Mucosa of descending colon (tissue), 3 donors: ENCODE data around the gene PDZRN4. TPM values are rescaled to one million over a fixed set of nuclear protein-coding genes. Genes with fewer than 3 reads are reported as not detected.

Experiments
- ATAC-seq: fragments of 200-7000 bp; cut with Tn5 transposase; one replicate; pipeline ENCODE4 v1.9.1; 2020; ENCODE audit warnings: mild to moderate bottlenecking, moderate library complexity
- DNase-seq, 3 donors: peaks; one replicate each; pipeline ENCODE4 v3.0.0-alpha.2; 2020
- H3K36me3 ChIP-seq: fragments of 200-600 bp; one replicate; pipeline ENCODE4 v1.8.0; 2021; ENCODE audit warnings: low read depth, mild to moderate bottlenecking
- H3K4me1 ChIP-seq: fragments of 200-600 bp; one replicate; pipeline ENCODE4 v1.8.0; 2021; ENCODE audit warnings: low read depth, mild to moderate bottlenecking
- H3K4me3 ChIP-seq: fragments of 200-600 bp; one replicate; pipeline ENCODE4 v1.8.0; 2021; ENCODE audit warnings: mild to moderate bottlenecking
- H3K9me3 ChIP-seq: fragments of 200-600 bp; one replicate; pipeline ENCODE4 v1.8.0; 2021; ENCODE audit warnings: mild to moderate bottlenecking
- CTCF ChIP-seq: fragments of 200-600 bp; IDR thresholded peaks from one replicate; pipeline ENCODE4 v1.8.0; 2022; ENCODE audit warnings: antibody characterized with exemption, mild to moderate bottlenecking
- intact Hi-C, 2 donors: fragments of 100-400 bp; cut with DNase I in 1 of 2; cut with micrococcal nuclease in 1 of 2; formaldehyde crosslinking; loops; one replicate each; pipeline versions ENCODE4 v1.11.0 to v1.11.1; 2022; cut with DNase I, micrococcal nuclease
- total RNA-seq, 3 donors: library from RNA; stranded (reverse); fragmentation: NEBNext Ultra II Directional in 2 of 3; extraction: Animal tissue kit (Norgen Biotek cat#: 25700) in 2 of 3; gene quantifications; one replicate each; pipeline versions ENCODE4 v1.2.1 to v1.2.4, GENCODE V29; 2021 to 2023
- donor health status: DM: no; HTN: no; CAD: no; lungs with moderate emphysema.
- donor health status: DM: no; HTN: no; CAD: no.
- donor health status: DM: no; HTN: yes; CAD: no.

Gene PDZRN4
- total RNA-seq, 3 donors from 2014 or later: 0.78 to 46.9 (median 2.0) TPM

GRCh38 chr12:41364211-41364610 is 176.1 kb downstream of the PDZRN4 start:
- intact Hi-C loops: no loop called here
- TF ChIP-seq CTCF: no peak
- Histone ChIP-seq H3K4me1 (no peaks in the 10 kb centered on the region), H3K4me3 (no peak overlapping the region), H3K9me3 (no peaks in the 10 kb centered on the region), H3K36me3 (no peaks in the 10 kb centered on the region)
- DNase-seq (no peak), ATAC-seq (no peak)

GRCh38 chr12:41365653-41366171 is 177.6 kb downstream of the PDZRN4 start:
- Histone ChIP-seq H3K9me3 (no peaks in the 10 kb centered on the region), H3K4me3 (no peak overlapping the region), H3K4me1 (no peaks in the 10 kb centered on the region), H3K36me3 (no peaks in the 10 kb centered on the region)
- intact Hi-C loops: no loop called here
- DNase-seq (no peak), ATAC-seq (no peak)
- no peak for TF ChIP-seq CTCF

- intact Hi-C loops: no loop called here
- Histone ChIP-seq H3K4me1 (no peaks in the 10 kb centered on the region), H3K36me3 (no peaks in the 10 kb centered on the region), H3K4me3 (no peak overlapping the region), H3K9me3 (peaks cover 5% of the 10 kb centered on the region)
- no peak for DNase-seq
- no peak for ATAC-seq
- TF ChIP-seq CTCF: no peak
Measured at GRCh38 chr12:41367726-41368405, 179.7 kb downstream of the PDZRN4 start.

- TF ChIP-seq CTCF: no peak
- DNase-seq: no peak
- Histone ChIP-seq H3K9me3 (no peaks in the 10 kb centered on the region), H3K4me3 (no peak overlapping the region), H3K4me1 (no peaks in the 10 kb centered on the region), H3K36me3 (no peaks in the 10 kb centered on the region)
- intact Hi-C loops: no loop called here
- ATAC-seq: no peak
Measured at GRCh38 chr12:41380878-41381277, 192.8 kb downstream of the PDZRN4 start.

- H3K4me3 ChIP-seq: no peak overlapping the region
- no peak for TF ChIP-seq CTCF
- no peaks in the 10 kb centered on the region for H3K36me3 ChIP-seq
- no peaks in the 10 kb centered on the region for H3K9me3 ChIP-seq
- no peak for DNase-seq
- ATAC-seq: no peak
- no peaks in the 10 kb centered on the region for H3K4me1 ChIP-seq
- intact Hi-C loops: no loop called here
Measured at GRCh38 chr12:41402801-41403200, 214.7 kb downstream of the PDZRN4 start.
